AG04449 (cell line): ENCODE data around the gene TMEM187.

Source experiments
- CTCF ChIA-PET: fragments of 350-600 bp; formaldehyde crosslinking; extraction: SDS; loops from one replicate; lab custom pipeline; 2021; ENCODE audit warnings: antibody characterized with exemption; lab: Yijun Ruan, JAX
- POLR2A ChIA-PET: fragments of 400-600, 350-600 bp; formaldehyde crosslinking; extraction: SDS; loops from one replicate; lab custom pipeline; 2020; ENCODE audit warnings: antibody characterized with exemption, inconsistent platforms; lab: Yijun Ruan, JAX
- DNase-seq: peaks from one replicate; pipeline ENCODE4 v3.0.0-alpha.2; 2010; ENCODE audit warnings: low read depth, low spot score
- H3K4me3 ChIP-seq: 2 replicates; pipeline ENCODE4 v1.5.1; 2011; ENCODE audit warnings: low read depth, mild to moderate bottlenecking, control low read depth, low read length
- CTCF ChIP-seq: IDR thresholded peaks from one replicate; pipeline ENCODE4 v1.5.1; 2011; ENCODE audit warnings: mild to moderate bottlenecking, moderate library complexity, low read length, control low read depth, inconsistent platforms; ENCODE audit not compliant: insufficient read depth; ENCODE audit errors: missing control alignments

Gene TMEM187

GRCh38 chrX:154019633-154020528 is 47.3 kb downstream of the TMEM187 start, which contains the start of gene IRAK1:
IRAK1 (minus strand) TSS chrX:154019902; CDS start chrX:154019812, 90 bp downstream.
- peak within 1 kb of the TSS; percentile 62 for H3K4me3 ChIP-seq
- ChIA-PET CTCF (interaction anchor here (0.9 to 1.8 kb wide), 7 partner anchors 8 to 39 kb away, joined by 3 to 6 read pairs (median 3); no protein-coding TSS in a partner anchor), POLR2A (interaction anchor here (1.2 kb wide), 2 partner anchors 15 to 20 kb away, joined by 3 to 6 read pairs; no protein-coding TSS in a partner anchor)
- no peak for TF ChIP-seq CTCF
- DNase-seq = no peak

GRCh38 chrX:154020536-154021115 is 48.1 kb downstream of the TMEM187 start:
- H3K4me3 ChIP-seq = peak overlapping the region; percentile 56
- DNase-seq = no peak
- ChIA-PET CTCF (interaction anchor here (0.9 to 1.8 kb wide), 6 partner anchors 9 to 39 kb away, joined by 3 to 6 read pairs (median 4); no protein-coding TSS in a partner anchor), POLR2A (interaction anchor here (1.2 kb wide), 2 partner anchors 14 to 20 kb away, joined by 3 to 6 read pairs; no protein-coding TSS in a partner anchor)
- no peak for TF ChIP-seq CTCF

DNA sequence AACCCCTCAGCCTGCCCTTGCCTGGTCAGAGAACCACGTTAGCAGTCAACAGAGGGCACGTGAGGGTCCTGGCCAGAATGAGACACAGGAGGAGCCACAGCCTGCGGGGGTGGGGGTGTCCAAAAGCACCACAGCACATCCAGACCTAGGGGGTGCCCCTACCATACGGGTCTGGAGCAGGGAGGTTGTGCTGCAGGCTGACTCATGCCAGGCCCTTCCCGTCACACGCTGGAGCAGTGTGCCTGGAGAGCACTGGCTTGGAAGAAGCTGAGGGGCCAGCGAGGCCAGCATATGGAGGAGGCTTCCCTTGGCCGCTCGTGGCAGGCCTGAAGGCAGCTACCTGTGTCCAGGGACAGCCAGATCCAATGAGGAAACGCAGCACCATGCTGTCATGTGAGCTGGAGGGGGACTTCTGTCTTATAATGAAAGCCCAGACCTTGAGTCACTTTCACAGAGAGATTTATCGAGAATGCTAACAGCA is 48.6 kb downstream of the TMEM187 start:
- ChIA-PET CTCF (interaction anchor here (1.5 kb wide), 1 partner anchor 38 kb away, joined by 5 read pairs; no protein-coding TSS in a partner anchor), POLR2A (interaction anchor here (1.2 kb wide), 1 partner anchor 14 kb away, joined by 3 read pairs; no protein-coding TSS in a partner anchor)
- DNase-seq = no peak
- no peak overlapping the region for H3K4me3 ChIP-seq
- no peak for TF ChIP-seq CTCF

DNA sequence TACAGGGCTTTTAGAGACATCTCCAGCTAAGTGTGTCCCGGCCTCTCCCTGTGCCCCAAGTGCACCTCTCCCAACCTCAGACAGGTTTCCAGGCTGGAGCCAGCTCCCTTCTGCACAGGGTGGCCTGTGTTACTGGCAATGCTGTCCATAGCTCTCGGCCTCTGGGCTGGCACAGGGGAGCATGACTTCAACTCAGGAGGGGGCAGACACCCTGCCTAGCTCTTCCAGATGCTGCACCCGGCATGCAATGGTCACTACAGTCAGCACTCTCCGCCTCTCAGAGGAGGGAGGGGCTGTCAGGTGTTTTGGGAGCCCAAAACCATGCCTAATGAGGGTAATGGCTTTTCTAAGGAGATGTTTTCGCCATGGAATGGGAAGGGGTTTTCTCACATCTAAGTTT is 49.6 kb downstream of the TMEM187 start:
- DNase-seq = no peak
- ChIA-PET CTCF (interaction anchor here (1.1 kb wide), 1 partner anchor 11 kb away, joined by 3 read pairs; no protein-coding TSS in a partner anchor), POLR2A (no interaction called here)

DNA sequence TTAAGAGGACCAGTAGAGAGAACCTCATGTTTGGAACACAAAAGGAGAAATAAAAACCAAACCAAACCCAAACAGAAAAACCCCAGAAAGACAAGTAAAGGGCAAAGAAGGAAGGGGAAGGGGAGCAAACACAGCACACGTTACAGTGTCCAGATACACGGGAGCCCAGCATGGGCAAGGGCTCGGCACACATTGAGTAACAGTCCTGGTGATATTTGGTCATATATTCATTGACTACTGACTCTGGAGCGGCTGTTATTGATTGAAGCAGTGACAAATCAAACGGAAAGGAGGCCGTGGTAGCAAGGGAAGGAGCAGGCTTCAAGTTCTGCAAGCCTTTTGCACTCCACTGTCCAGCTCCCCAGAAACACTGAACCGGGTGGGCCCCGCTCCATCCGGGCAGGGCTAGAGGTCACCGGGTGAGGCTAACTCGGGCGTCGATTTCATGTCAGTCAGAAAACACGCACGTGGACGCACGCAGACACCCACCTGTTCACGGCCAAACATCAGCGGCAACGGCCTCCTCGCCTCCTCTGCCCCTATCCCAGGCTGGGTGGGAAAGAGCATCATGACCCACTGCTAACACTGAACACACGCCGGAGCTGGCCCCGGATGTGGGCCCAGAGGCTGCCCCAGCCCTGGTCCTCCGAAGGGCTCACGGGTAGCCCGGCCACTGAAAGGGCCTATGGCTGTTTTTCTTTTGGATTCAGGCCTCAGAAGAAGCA is 50.9 kb downstream of the TMEM187 start:
- POLR2A ChIA-PET = no interaction called here
- H3K4me3 ChIP-seq = no peak overlapping the region
- no peak for DNase-seq
- TF ChIP-seq CTCF = no peak
- CTCF ChIA-PET = interaction anchor here (1.0 to 1.1 kb wide), 2 partner anchors 10 kb away, joined by 3 to 4 read pairs; no protein-coding TSS in a partner anchor

More for the DNA sequence above, 49.6 kb downstream of the TMEM187 start:
- no peak for TF ChIP-seq CTCF
- H3K4me3 ChIP-seq = no peak overlapping the region
